GM21529 (cell line): ENCODE data around the gene EPHB3.
"Not testable (repeated sequence)": the region's sequence is repeated elsewhere in the genome, so short reads cannot be mapped to it uniquely, and the experiment has no call there.

Experiments used
- ATAC-seq: cut with Tn5 transposase; IDR thresholded peaks from one replicate; pipeline ENCODE4 v1.9.1; 2021; ENCODE audit not compliant: unreplicated experiment

Gene EPHB3

GRCh38 chr3:184619369-184619768, 57.8 kb downstream of the EPHB3 start:
- no peak for ATAC-seq

GRCh38 chr3:184619787-184620430, 58.3 kb downstream of the EPHB3 start:
- no peak for ATAC-seq

- no peak for ATAC-seq
Measured at GRCh38 chr3:184620475-184621119, 59.0 kb downstream of the EPHB3 start.

- not testable (repeated sequence) for ATAC-seq
Measured at GRCh38 chr3:184622156-184622555, 60.6 kb downstream of the EPHB3 start.

GRCh38 chr3:184626923-184627322, 65.3 kb downstream of the EPHB3 start:
- no peak for ATAC-seq

GRCh38 chr3:184629555-184630160, 68.1 kb downstream of the EPHB3 start:
- no peak for ATAC-seq

GRCh38 chr3:184630861-184631471, 69.4 kb downstream of the EPHB3 start:
- no peak for ATAC-seq

- no peak for ATAC-seq
Measured at GRCh38 chr3:184631472-184631861, 69.9 kb downstream of the EPHB3 start.
